ENCODE results near the gene KRT6A. TPM values are rescaled to one million over a fixed set of nuclear protein-coding genes. Genes with fewer than 3 reads are reported as not detected.
"Not testable (repeated sequence)": the region's sequence is repeated elsewhere in the genome, so short reads cannot be mapped to it uniquely, and the experiment has no call there.

KRT6A gene
- polyA plus RNA-seq, 5 donors: 0.20 TPM; not detected in 4

- no peak for DNase-seq
Observed at GRCh38 chr12:52502877-52503276, 9.8 kb upstream of the KRT6A start.

GRCh38 chr12:52501490-52501889, 8.4 kb upstream of the KRT6A start:
- DNase-seq: no peak

GRCh38 chr12:52500574-52500973, 7.5 kb upstream of the KRT6A start:
- not testable (repeated sequence) for DNase-seq

GRCh38 chr12:52499806-52500560, 6.9 kb upstream of the KRT6A start:
- DNase-seq: no peak

- no peak for DNase-seq
Observed at GRCh38 chr12:52498946-52499345, 5.9 kb upstream of the KRT6A start.

GRCh38 chr12:52497975-52498374, 4.9 kb upstream of the KRT6A start:
- no peak for DNase-seq

- DNase-seq: no peak
Observed at GRCh38 chr12:52496590-52497071, 3.6 kb upstream of the KRT6A start.

GRCh38 chr12:52496054-52496453, 3.0 kb upstream of the KRT6A start:
- no peak for DNase-seq

GRCh38 chr12:52495389-52495788, 2.3 kb upstream of the KRT6A start:
- no peak for DNase-seq

- DNase-seq: no peak
Observed at GRCh38 chr12:52494518-52494917, 1.5 kb upstream of the KRT6A start.

- no peak for DNase-seq
Observed at GRCh38 chr12:52494100-52494499, 1.0 kb upstream of the KRT6A start.

- DNase-seq: not testable (repeated sequence)
Observed at GRCh38 chr12:52492405-52492804, 652 bp downstream of the KRT6A start.

- not testable (repeated sequence) for DNase-seq
Observed at GRCh38 chr12:52491495-52491894, 1.6 kb downstream of the KRT6A start.

GRCh38 chr12:52488736-52489135, 4.3 kb downstream of the KRT6A start:
- no peak for DNase-seq

- not testable (repeated sequence) for DNase-seq
Observed at GRCh38 chr12:52487744-52488443, 5.2 kb downstream of the KRT6A start.

- no peak for DNase-seq
Observed at GRCh38 chr12:52487211-52487610, 5.8 kb downstream of the KRT6A start.

GRCh38 chr12:52486166-52487105, 6.6 kb downstream of the KRT6A start:
- DNase-seq: no peak

- no peak for DNase-seq
Observed at GRCh38 chr12:52480073-52480472, 13.0 kb downstream of the KRT6A start.

- no peak for DNase-seq
Observed at GRCh38 chr12:52477651-52478050, 15.4 kb downstream of the KRT6A start.

- DNase-seq: no peak
Observed at GRCh38 chr12:52474212-52474611, 18.8 kb downstream of the KRT6A start.

- no peak for DNase-seq
Observed at GRCh38 chr12:52473768-52474167, 19.3 kb downstream of the KRT6A start, which contains the start of gene KRT6C. KRT6C (minus strand) TSS chr12:52473805; CDS start chr12:52473737, 68 bp downstream.

GRCh38 chr12:52469853-52470252, 23.2 kb downstream of the KRT6A start:
- no peak for DNase-seq
